Smooth muscle cell (in vitro differentiated cells): ENCODE data around the gene TPRA1. TPM values are rescaled to one million over a fixed set of nuclear protein-coding genes. Genes with fewer than 3 reads are reported as not detected.

Experiments
- DNase-seq: peaks from one replicate; lab custom pipeline; 2025; ENCODE audit not compliant: unreplicated experiment; lab: John Stamatoyannopoulos, UW
- H2AFZ ChIP-seq: fragments of 200-600 bp; sonication (generic); 2 replicates; pipeline ENCODE4 v1.6.0; 2016; ENCODE audit warnings: antibody characterized with exemption, low read depth, mild to moderate bottlenecking
- H3F3A ChIP-seq: fragments of 200-600 bp; sonication (generic); 2 replicates; pipeline ENCODE4 v1.6.0; 2017; ENCODE audit warnings: antibody characterized with exemption, low read depth
- H3K27ac ChIP-seq: fragments of 200-600 bp; sonication (generic); 2 replicates; pipeline ENCODE4 v1.5.1; 2016; ENCODE audit warnings: low read depth, mild to moderate bottlenecking
- H3K27me3 ChIP-seq: fragments of 200-600 bp; sonication (generic); 2 replicates; pipeline ENCODE4 v1.6.1; 2016; ENCODE audit warnings: low read depth, mild to moderate bottlenecking
- H3K36me3 ChIP-seq: fragments of 200-600 bp; sonication (generic); 2 replicates; pipeline ENCODE4 v1.5.1; 2016; ENCODE audit warnings: low read depth
- H3K4me1 ChIP-seq: fragments of 200-600 bp; sonication (generic); 2 replicates; pipeline ENCODE4 v1.5.1; 2016; ENCODE audit warnings: low read depth
- H3K4me2 ChIP-seq: fragments of 200-600 bp; sonication (generic); 2 replicates; pipeline ENCODE4 v1.6.0; 2016; ENCODE audit warnings: mild to moderate bottlenecking
- H3K4me3 ChIP-seq: fragments of 200-600 bp; sonication (generic); 2 replicates; pipeline ENCODE4 v1.5.1; 2016; ENCODE audit warnings: mild to moderate bottlenecking
- H3K79me2 ChIP-seq: fragments of 200-600 bp; sonication (generic); 2 replicates; pipeline ENCODE4 v1.6.0; 2016; ENCODE audit warnings: low read depth, mild to moderate bottlenecking
- H3K9ac ChIP-seq: fragments of 200-600 bp; sonication (generic); 2 replicates; pipeline ENCODE4 v1.6.0; 2016; ENCODE audit warnings: low read depth
- H3K9me3 ChIP-seq: fragments of 200-600 bp; sonication (generic); replicated peaks from 2 replicates; pipeline ENCODE4 v1.5.1; 2016; ENCODE audit warnings: low read depth
- H4K20me1 ChIP-seq: fragments of 200-600 bp; sonication (generic); 2 replicates; pipeline ENCODE4 v1.6.0; 2016; ENCODE audit warnings: low read depth
- WGBS: methylation state at CpG from one replicate; pipeline ENCODE4 v1.1.7; 2016; ENCODE audit warnings: low lambda C conversion rate; 5-methylcytosine and 5-hydroxymethylcytosine counted together
- microRNA-seq: library from miRNA; unstranded; fragments of <30 nt; microRNA quantifications from one replicate; pipeline ENCODE4, GENCODE V29; 2016; ENCODE audit warnings: borderline number of aligned reads
- polyA plus RNA-seq: library from polyadenylated mRNA; unstranded; fragments of >200 nt; fragmentation: Nextera tagmentation; extraction: Ambion mirVana; gene quantifications from 2 replicates; pipeline ENCODE4 v1.2.1, GENCODE V29; 2016
- small RNA-seq: library from RNA; depleted of rRNA; stranded (forward); fragments of <200 nt; gene quantifications from one replicate; pipeline ENCODE3, GENCODE V24; 2014
- total RNA-seq: library from RNA; depleted of rRNA; stranded (reverse); fragments of >200 nt; gene quantifications from 2 replicates; pipeline ENCODE4 v1.2.3, GENCODE V29; 2014
- TF ChIP-seq, protein P1 (sequence below): fragments of 200-600 bp; sonication (generic); IDR thresholded peaks from 2 replicates; pipeline ENCODE4 v1.5.1; 2017; ENCODE audit warnings: borderline replicate concordance, mild to moderate bottlenecking, antibody characterized with exemption; ENCODE audit not compliant: insufficient read depth, poor library complexity, severe bottlenecking

The TPRA1 gene
- total and polyA plus RNA-seq, 2 experiments from 2014 or later: 25.9 to 43.5 TPM

DNA sequence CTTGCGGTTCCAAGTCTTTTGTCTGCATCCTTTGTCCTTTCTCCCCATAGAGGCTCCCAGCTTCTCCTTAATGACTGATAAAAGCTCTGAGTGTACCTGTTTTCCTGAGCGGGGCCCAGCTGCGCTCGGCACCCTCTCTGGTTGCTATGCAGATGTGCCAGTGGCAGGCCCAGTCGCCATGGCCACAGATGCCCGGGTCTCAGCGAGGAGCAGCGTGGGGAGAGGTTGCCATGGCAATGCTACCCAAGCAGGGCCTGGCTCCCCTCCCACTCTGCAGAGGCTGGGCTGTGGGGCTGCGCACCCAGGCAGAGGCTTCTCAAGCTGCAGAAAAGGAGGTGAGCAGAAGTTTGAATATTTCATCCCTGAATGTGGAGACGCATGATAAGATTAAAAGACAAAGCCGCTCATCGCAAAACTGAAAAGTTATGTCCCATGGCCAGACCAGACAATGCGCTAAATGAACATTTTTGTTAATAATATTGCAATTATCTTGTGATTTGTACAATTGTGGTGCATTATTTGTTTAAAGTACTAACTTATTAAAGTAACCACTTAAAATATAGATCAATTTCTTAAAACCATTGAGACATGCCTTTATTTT, 66.1 kb downstream of the TPRA1 start:
- H3K79me2 ChIP-seq: no peaks in the 10 kb centered on the region
- no peak overlapping the region for H3K4me2 ChIP-seq
- TF ChIP-seq, protein P1, sequence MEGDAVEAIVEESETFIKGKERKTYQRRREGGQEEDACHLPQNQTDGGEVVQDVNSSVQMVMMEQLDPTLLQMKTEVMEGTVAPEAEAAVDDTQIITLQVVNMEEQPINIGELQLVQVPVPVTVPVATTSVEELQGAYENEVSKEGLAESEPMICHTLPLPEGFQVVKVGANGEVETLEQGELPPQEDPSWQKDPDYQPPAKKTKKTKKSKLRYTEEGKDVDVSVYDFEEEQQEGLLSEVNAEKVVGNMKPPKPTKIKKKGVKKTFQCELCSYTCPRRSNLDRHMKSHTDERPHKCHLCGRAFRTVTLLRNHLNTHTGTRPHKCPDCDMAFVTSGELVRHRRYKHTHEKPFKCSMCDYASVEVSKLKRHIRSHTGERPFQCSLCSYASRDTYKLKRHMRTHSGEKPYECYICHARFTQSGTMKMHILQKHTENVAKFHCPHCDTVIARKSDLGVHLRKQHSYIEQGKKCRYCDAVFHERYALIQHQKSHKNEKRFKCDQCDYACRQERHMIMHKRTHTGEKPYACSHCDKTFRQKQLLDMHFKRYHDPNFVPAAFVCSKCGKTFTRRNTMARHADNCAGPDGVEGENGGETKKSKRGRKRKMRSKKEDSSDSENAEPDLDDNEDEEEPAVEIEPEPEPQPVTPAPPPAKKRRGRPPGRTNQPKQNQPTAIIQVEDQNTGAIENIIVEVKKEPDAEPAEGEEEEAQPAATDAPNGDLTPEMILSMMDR: no peak
- no peak overlapping the region for H3K4me3 ChIP-seq
- H3K27ac ChIP-seq: no peak overlapping the region
- H3K9ac ChIP-seq: no peak overlapping the region
- H4K20me1 ChIP-seq: no peaks in the 10 kb centered on the region
- no peaks in the 10 kb centered on the region for H3K4me1 ChIP-seq
- no peak overlapping the region for H2AFZ ChIP-seq
- H3K9me3 ChIP-seq: no peaks in the 10 kb centered on the region
- H3K36me3 ChIP-seq: no peaks in the 10 kb centered on the region
- WGBS: 77% methylated on average over 13 of the region's 13 CpGs
- DNase-seq: no peak
- H3K27me3 ChIP-seq: peaks cover 5% of the 10 kb centered on the region
- H3F3A ChIP-seq: no peaks in the 10 kb centered on the region

Small RNAs within 50 kb of the gene (microRNA-seq; reads per million reads assigned to microRNA genes)
- gene MIR6825: 2.9 reads per million
- gene MIR7976: not detected

Small RNAs within 50 kb of the gene (small RNA-seq; reads per million reads assigned to genes)
- gene AC084035.1 (0.18 reads per million), gene MIR6825 (not detected), gene MIR7976 (not detected)

Other genes starting within 250 kb of the TPRA1 start
- 16.4 and 18.0 TPM in 2 replicates for gene MCM2, start 7.7 kb upstream of the TPRA1 start, total RNA-seq
- gene MCM2, start 7.7 kb upstream of the TPRA1 start, polyA plus RNA-seq: 16.3 and 16.6 TPM in 2 replicates
- 4.1 and 4.2 TPM in 2 replicates for gene PODXL2, start 38.5 kb upstream of the TPRA1 start, total RNA-seq
- gene PODXL2, start 38.5 kb upstream of the TPRA1 start, polyA plus RNA-seq: 6.0 and 9.7 TPM in 2 replicates
- 2.8 and 5.7 TPM in 2 replicates for gene ABTB1, start 82.2 kb upstream of the TPRA1 start, total RNA-seq
- gene ABTB1, start 82.2 kb upstream of the TPRA1 start, polyA plus RNA-seq: 14.0 and 17.9 TPM in 2 replicates
- gene MGLL, start 231.8 kb upstream of the TPRA1 start, total RNA-seq: 4.4 and 13.6 TPM in 2 replicates
- 22.5 and 37.3 TPM in 2 replicates for gene MGLL, start 231.8 kb upstream of the TPRA1 start, polyA plus RNA-seq